Loucy (cell line): ENCODE data around the gene SHROOM2.

Source experiments
- H2AFZ ChIP-seq: fragments of 200-600 bp; sonication (generic); 2 replicates; pipeline ENCODE4 v1.6.0; 2016; ENCODE audit warnings: antibody characterized with exemption, mild to moderate bottlenecking, low read length, moderate library complexity
- H3F3A ChIP-seq: fragments of 200-600 bp; 2 replicates; pipeline ENCODE4 v1.6.0; 2016; ENCODE audit warnings: antibody characterized with exemption, low read depth, mild to moderate bottlenecking
- H3K27me3 ChIP-seq: fragments of 200-600 bp; sonication (generic); 2 replicates; pipeline ENCODE4 v1.6.1; 2014; ENCODE audit warnings: low read length, mild to moderate bottlenecking; ENCODE audit not compliant: insufficient read depth, poor library complexity, severe bottlenecking
- H3K36me3 ChIP-seq: fragments of 200-600 bp; sonication (generic); 2 replicates; pipeline ENCODE4 v1.6.1; 2016; ENCODE audit warnings: low read length; ENCODE audit not compliant: insufficient read depth
- H3K4me1 ChIP-seq: fragments of 200-600 bp; sonication (generic); 2 replicates; pipeline ENCODE4 v1.5.1; 2014; ENCODE audit warnings: low read length, mild to moderate bottlenecking; ENCODE audit not compliant: insufficient read depth, poor library complexity, severe bottlenecking
- H3K4me2 ChIP-seq: fragments of 200-600 bp; sonication (generic); 2 replicates; pipeline ENCODE4 v1.6.0; 2014; ENCODE audit warnings: antibody characterized with exemption, low read length, low read depth, mild to moderate bottlenecking; ENCODE audit not compliant: poor library complexity, severe bottlenecking
- H3K4me3 ChIP-seq: fragments of 200-600 bp; sonication (generic); 2 replicates; pipeline ENCODE4 v1.5.1; 2014; ENCODE audit warnings: low read length, mild to moderate bottlenecking, mixed read lengths; ENCODE audit not compliant: poor library complexity, severe bottlenecking
- H3K79me2 ChIP-seq: fragments of 200-600 bp; sonication (generic); 2 replicates; pipeline ENCODE4 v1.6.1; 2014; ENCODE audit warnings: low read length; ENCODE audit not compliant: insufficient read depth
- H3K9ac ChIP-seq: fragments of 200-600 bp; sonication (generic); 2 replicates; pipeline ENCODE4 v1.6.0; 2014; ENCODE audit warnings: mild to moderate bottlenecking, low read depth, low read length, moderate library complexity; ENCODE audit not compliant: poor library complexity, severe bottlenecking
- H3K9me2 ChIP-seq: fragments of 200-600 bp; sonication (generic); replicated peaks from 2 replicates; pipeline ENCODE4 v1.6.1; 2016; ENCODE audit warnings: low read depth, low read length, mixed read lengths
- H3K9me3 ChIP-seq: fragments of 200-600 bp; sonication (generic); 2 replicates; pipeline ENCODE4 v1.6.1; 2014; ENCODE audit warnings: mild to moderate bottlenecking, antibody characterized with exemption, low read length, low read depth; ENCODE audit not compliant: insufficient read depth
- H4K20me1 ChIP-seq: fragments of 200-600 bp; sonication (generic); 2 replicates; pipeline ENCODE4 v1.6.0; 2014; ENCODE audit warnings: antibody characterized with exemption, low read length, mild to moderate bottlenecking; ENCODE audit not compliant: insufficient read depth, poor library complexity, severe bottlenecking
- EZH2phosphoT487 ChIP-seq: fragments of 200-600 bp; IDR thresholded peaks from 2 replicates; pipeline ENCODE4 v1.6.1; 2018; ENCODE audit warnings: antibody characterized with exemption, mild to moderate bottlenecking, moderate library complexity, borderline replicate concordance
- TF ChIP-seq, protein P1 (sequence below): fragments of 200-600 bp; sonication (generic); conservative IDR thresholded peaks from 2 replicates; pipeline ENCODE4 v1.5.1; 2014; ENCODE audit warnings: mild to moderate bottlenecking, antibody characterized with exemption, low read length

The SHROOM2 gene

DNA sequence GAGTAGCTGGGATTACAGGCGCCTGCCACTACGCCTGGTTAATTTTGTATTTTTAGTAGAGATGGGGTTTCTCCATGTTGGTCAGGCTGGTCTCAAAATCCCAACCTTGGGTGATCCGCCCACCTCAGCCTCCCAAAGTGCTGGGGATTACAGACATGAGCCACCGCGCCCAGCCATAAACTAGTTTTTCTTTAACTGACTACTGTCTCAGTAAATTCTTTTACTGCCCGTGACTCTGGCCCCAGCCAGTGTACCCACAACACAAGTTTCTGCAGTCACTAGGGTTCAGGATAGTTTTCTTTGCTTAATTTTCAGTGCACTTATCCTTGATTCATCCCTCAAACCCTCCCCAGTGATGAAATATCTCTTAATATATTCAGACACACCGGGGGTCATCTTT is 8.3 kb downstream of the SHROOM2 start:
- Histone ChIP-seq H3K4me3 (no peak overlapping the region), H3F3A (no peaks in the 10 kb centered on the region), H3K36me3 (no peaks in the 10 kb centered on the region), H3K4me1 (no peaks in the 10 kb centered on the region), H2AFZ (no peak overlapping the region), H3K4me2 (no peak overlapping the region), H3K9ac (no peak overlapping the region), H3K9me3 (no peaks in the 10 kb centered on the region), H3K79me2 (no peaks in the 10 kb centered on the region), H3K27me3 (no peaks in the 10 kb centered on the region), H4K20me1 (no peaks in the 10 kb centered on the region), H3K9me2 (no peaks in the 10 kb centered on the region)
- TF ChIP-seq, protein P1, sequence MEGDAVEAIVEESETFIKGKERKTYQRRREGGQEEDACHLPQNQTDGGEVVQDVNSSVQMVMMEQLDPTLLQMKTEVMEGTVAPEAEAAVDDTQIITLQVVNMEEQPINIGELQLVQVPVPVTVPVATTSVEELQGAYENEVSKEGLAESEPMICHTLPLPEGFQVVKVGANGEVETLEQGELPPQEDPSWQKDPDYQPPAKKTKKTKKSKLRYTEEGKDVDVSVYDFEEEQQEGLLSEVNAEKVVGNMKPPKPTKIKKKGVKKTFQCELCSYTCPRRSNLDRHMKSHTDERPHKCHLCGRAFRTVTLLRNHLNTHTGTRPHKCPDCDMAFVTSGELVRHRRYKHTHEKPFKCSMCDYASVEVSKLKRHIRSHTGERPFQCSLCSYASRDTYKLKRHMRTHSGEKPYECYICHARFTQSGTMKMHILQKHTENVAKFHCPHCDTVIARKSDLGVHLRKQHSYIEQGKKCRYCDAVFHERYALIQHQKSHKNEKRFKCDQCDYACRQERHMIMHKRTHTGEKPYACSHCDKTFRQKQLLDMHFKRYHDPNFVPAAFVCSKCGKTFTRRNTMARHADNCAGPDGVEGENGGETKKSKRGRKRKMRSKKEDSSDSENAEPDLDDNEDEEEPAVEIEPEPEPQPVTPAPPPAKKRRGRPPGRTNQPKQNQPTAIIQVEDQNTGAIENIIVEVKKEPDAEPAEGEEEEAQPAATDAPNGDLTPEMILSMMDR: no peak
- no peak for TF ChIP-seq EZH2phosphoT487

DNA sequence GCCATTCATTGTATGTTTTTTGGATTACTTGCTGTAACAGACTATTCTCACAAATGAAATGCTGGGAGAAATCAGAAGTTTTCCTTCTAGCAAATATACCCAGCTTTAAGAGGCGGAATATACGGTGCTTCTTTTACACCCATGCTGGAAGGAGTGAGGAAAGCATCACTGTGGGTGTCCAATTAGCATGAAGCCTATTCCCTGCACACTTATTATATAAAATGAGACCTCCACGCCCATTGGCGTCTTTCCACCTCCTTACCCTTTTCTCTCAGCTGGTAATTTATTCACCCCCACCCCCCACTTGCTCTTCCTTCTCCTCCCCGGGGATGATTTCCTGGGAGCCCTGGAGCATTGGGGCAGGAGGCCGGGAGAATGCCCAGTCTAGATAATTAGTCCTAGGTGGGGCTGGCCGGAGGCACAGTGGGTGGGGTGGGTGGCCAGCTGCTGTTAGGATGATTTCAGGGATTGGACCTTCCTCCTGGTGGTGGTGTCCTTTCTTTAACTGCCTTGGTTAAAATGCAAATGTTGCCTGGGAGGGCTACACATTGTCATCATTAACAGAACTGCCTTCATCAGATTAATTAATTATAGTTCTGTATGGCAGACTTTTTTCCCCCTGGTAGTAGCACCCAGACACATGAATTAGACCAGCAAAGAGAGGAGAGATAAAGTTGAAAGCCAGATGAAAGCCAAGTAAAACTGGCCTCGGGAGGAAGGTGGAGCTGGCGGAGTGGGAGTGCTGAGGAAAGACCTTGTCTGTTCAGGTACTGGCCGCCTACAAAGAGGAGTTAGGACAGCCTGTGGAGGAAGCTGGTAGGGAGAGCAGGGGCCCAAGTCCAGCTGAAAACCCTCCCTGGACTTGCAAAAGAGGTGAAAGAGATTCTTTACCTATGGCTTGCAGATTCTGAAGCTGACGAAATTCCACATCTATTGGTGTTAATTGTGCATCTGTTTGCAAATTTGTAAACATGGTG is 11.4 kb downstream of the SHROOM2 start:
- H3K9me2 ChIP-seq: no peaks in the 10 kb centered on the region
- TF ChIP-seq, protein P1: no peak
- TF ChIP-seq EZH2phosphoT487: no peak
- H3K36me3 ChIP-seq: no peaks in the 10 kb centered on the region
- no peak overlapping the region for H3K4me2 ChIP-seq
- no peak overlapping the region for H3K9ac ChIP-seq
- no peaks in the 10 kb centered on the region for H4K20me1 ChIP-seq
- no peak overlapping the region for H2AFZ ChIP-seq
- no peaks in the 10 kb centered on the region for H3K9me3 ChIP-seq
- H3K4me1 ChIP-seq: no peaks in the 10 kb centered on the region
- H3K27me3 ChIP-seq: no peaks in the 10 kb centered on the region
- H3K79me2 ChIP-seq: no peaks in the 10 kb centered on the region
- H3F3A ChIP-seq: no peaks in the 10 kb centered on the region
- H3K4me3 ChIP-seq: no peak overlapping the region

DNA sequence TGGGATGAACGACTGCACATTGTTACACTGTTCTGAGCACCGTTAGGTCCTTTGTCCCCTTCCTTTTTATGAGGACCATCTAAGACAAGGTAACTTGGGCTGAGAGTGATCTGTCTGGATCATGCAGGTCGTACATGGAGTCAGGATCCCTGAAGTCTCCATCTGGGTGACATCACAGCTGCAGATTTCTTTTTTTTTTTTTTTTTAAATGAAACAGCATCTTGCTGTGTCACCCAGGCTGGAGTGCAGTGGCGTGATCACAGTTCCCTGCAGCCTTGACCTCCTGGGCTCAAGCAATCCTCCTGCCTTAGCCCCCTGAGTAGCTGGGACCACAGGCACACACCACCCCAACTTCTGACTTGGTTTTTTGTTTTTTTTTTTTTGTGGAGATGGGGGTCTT is 16.5 kb downstream of the SHROOM2 start:
- H3K27me3 ChIP-seq: no peaks in the 10 kb centered on the region
- H3K4me2 ChIP-seq: no peak overlapping the region
- no peaks in the 10 kb centered on the region for H3K9me2 ChIP-seq
- no peak overlapping the region for H3K9ac ChIP-seq
- no peaks in the 10 kb centered on the region for H3F3A ChIP-seq
- no peaks in the 10 kb centered on the region for H3K4me1 ChIP-seq
- H3K79me2 ChIP-seq: no peaks in the 10 kb centered on the region
- no peaks in the 10 kb centered on the region for H3K36me3 ChIP-seq
- H4K20me1 ChIP-seq: no peaks in the 10 kb centered on the region
- no peak overlapping the region for H2AFZ ChIP-seq
- no peaks in the 10 kb centered on the region for H3K9me3 ChIP-seq
- TF ChIP-seq, protein P1: no peak
- TF ChIP-seq EZH2phosphoT487: no peak
- H3K4me3 ChIP-seq: no peak overlapping the region
